HL-60 (cell line): Measurements from ENCODE around the gene VAMP2.

ENCODE experiments used
- DNase-seq, 2 experiments: peaks; one replicate each; pipeline ENCODE4 v3.0.0-alpha.2; 2010 to 2020; ENCODE audit warnings: low read depth in 1 of 2, low spot score in 1 of 2
- H3K27ac ChIP-seq: fragments of 250-450 bp; sonication (Bioruptor Pico); replicated peaks from 2 replicates; pipeline ENCODE4 v1.5.1; 2020; ENCODE audit warnings: mild to moderate bottlenecking, moderate library complexity
- H3K27me3 ChIP-seq: fragments of 250-450 bp; sonication (Bioruptor Pico); 2 replicates; pipeline ENCODE4 v1.5.1; 2021; ENCODE audit warnings: mild to moderate bottlenecking, moderate library complexity; ENCODE audit not compliant: insufficient read depth, poor library complexity, severe bottlenecking
- H3K4me3 ChIP-seq: replicated peaks from 2 replicates; pipeline ENCODE4 v1.5.1; 2011; ENCODE audit warnings: mild to moderate bottlenecking, control low read depth, low read length; ENCODE audit not compliant: insufficient read depth
- GABPA ChIP-seq: IDR thresholded peaks from 2 replicates; pipeline ENCODE4 v1.6.1; 2012; ENCODE audit warnings: low read depth
- POLR2AphosphoS5 ChIP-seq: IDR thresholded peaks from 2 replicates; pipeline ENCODE4 v1.6.1; 2012; ENCODE audit warnings: low read depth
- REST ChIP-seq: IDR thresholded peaks from 2 replicates; pipeline ENCODE4 v1.6.1; 2012; ENCODE audit warnings: low read depth; ENCODE audit not compliant: insufficient replicate concordance
- SPI1 ChIP-seq: IDR thresholded peaks from 2 replicates; pipeline ENCODE4 v1.6.1; 2012; ENCODE audit warnings: low read depth, mild to moderate bottlenecking, borderline replicate concordance
- TF ChIP-seq, protein P1 (sequence below): IDR thresholded peaks from one replicate; pipeline ENCODE4 v1.5.1; 2011; ENCODE audit warnings: low read length, control low read depth, inconsistent platforms; ENCODE audit not compliant: insufficient read depth

VAMP2 gene

DNA sequence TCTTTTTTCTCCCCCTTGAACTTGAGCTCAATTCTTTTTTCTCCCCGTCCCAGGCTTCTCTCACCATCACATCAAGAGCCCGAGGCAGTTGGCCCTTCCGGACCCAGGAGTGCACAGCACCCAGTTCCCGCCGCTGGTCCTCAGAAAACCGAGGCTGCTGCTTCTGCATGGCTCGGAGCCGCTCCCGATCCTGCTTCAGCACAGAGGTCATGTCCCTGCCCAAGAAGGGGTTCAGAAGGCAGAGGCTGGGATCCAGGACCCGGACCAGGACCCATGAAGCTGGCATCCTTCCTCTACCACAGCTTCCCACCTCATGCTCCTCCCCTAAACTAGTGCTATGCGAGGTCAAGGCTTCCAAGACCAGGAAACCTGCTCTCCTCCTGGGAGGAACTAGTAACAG lies 21.0 kb downstream of the VAMP2 start:
- DNase-seq = no peak
- TF ChIP-seq, protein P1, sequence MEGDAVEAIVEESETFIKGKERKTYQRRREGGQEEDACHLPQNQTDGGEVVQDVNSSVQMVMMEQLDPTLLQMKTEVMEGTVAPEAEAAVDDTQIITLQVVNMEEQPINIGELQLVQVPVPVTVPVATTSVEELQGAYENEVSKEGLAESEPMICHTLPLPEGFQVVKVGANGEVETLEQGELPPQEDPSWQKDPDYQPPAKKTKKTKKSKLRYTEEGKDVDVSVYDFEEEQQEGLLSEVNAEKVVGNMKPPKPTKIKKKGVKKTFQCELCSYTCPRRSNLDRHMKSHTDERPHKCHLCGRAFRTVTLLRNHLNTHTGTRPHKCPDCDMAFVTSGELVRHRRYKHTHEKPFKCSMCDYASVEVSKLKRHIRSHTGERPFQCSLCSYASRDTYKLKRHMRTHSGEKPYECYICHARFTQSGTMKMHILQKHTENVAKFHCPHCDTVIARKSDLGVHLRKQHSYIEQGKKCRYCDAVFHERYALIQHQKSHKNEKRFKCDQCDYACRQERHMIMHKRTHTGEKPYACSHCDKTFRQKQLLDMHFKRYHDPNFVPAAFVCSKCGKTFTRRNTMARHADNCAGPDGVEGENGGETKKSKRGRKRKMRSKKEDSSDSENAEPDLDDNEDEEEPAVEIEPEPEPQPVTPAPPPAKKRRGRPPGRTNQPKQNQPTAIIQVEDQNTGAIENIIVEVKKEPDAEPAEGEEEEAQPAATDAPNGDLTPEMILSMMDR = no peak
- Histone ChIP-seq H3K27me3 (no peaks in the 10 kb centered on the region), H3K27ac (no peak overlapping the region), H3K4me3 (no peak overlapping the region)

- DNase-seq = no peak
- TF ChIP-seq SPI1 (no peak), POLR2AphosphoS5 (no peak), GABPA (no peak), REST (no peak)
- TF ChIP-seq, protein P1 = no peak
- Histone ChIP-seq H3K27me3 (no peaks in the 10 kb centered on the region), H3K27ac (no peak overlapping the region), H3K4me3 (no peak overlapping the region)
Measured at GRCh38 chr17:8141045-8141444, 21.7 kb downstream of the VAMP2 start.

DNA sequence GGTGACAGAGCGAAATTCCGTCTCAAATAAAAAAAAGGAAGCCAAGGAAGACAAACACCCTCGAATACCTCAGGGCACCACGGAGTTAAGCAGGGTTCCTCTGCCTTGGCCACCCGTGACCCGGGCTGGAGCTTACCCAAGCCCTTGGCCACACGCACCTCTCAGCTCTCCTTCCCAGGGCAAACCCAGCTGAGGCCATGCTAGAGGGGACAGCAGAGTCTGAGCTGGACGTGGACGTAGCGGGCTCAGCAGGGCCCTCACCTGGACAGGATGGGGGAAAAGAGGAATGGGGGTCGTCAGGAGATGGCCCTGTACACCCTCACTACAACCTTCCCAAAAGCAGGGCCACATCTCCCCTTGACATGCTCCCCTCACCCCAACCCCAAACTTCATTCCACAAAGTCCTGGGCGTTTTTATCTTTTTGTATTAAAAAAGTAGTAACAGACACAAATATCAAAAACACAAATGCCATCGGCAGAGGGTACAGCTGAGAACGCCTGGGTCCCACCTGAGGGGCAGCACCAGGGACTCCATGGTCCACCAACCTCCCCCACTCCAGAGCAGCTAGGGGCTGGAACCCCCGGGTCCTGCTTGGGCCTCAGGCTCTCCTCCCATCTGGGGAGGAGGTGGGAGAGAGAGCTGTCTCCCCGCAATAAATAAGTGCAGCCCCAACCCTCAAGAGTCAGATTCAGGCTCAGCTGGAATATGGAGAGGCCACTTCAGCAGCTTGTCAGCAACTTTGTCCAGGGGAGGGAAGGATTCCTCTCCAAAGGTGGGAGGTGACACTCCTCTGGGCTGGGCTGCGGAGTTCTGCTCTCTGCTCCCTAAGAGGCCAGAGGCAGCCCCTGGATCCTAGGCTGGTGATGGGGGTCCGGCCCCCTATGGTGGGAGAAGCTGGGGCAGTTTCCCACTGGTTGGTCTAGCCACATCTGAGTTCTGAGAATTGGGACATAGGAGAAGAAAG lies 22.4 kb downstream of the VAMP2 start:
- Histone ChIP-seq H3K4me3 (no peak overlapping the region), H3K27me3 (no peaks in the 10 kb centered on the region), H3K27ac (no peak overlapping the region)
- no peak for DNase-seq
- TF ChIP-seq GABPA = no peak
- TF ChIP-seq, protein P1 = no peak
- TF ChIP-seq POLR2AphosphoS5 = no peak
- TF ChIP-seq SPI1 = no peak
- no peak for TF ChIP-seq REST
